SK-N-DZ (cell line): ENCODE measurements around the gene ASB3.
"Not testable (repeated sequence)": the region's sequence is repeated elsewhere in the genome, so short reads cannot be mapped to it uniquely, and the experiment has no call there.

Source experiments
- DNase-seq: peaks from one replicate; pipeline ENCODE4 v3.0.0-alpha.2; 2015; ENCODE audit warnings: low spot score

The ASB3 gene

GRCh38 chr2:53786352-53786704 lies 425 bp downstream of the ASB3 start:
- no peak for DNase-seq

GRCh38 chr2:53785366-53785765 lies 1.4 kb downstream of the ASB3 start:
- no peak for DNase-seq

GRCh38 chr2:53784436-53784835 lies 2.3 kb downstream of the ASB3 start:
- no peak for DNase-seq

GRCh38 chr2:53782676-53783075 lies 4.1 kb downstream of the ASB3 start:
- no peak for DNase-seq

GRCh38 chr2:53780056-53780455 lies 6.7 kb downstream of the ASB3 start:
- no peak for DNase-seq

- no peak for DNase-seq
Measured at GRCh38 chr2:53778536-53779162, 8.1 kb downstream of the ASB3 start.

GRCh38 chr2:53777134-53777533 lies 9.6 kb downstream of the ASB3 start:
- DNase-seq, result no peak

- no peak for DNase-seq
Measured at GRCh38 chr2:53770264-53770663, 16.5 kb downstream of the ASB3 start.

- DNase-seq, result no peak
Measured at GRCh38 chr2:53769318-53769945, 17.3 kb downstream of the ASB3 start.

GRCh38 chr2:53768242-53768542 lies 18.6 kb downstream of the ASB3 start:
- peak; percentile 53 for DNase-seq

- DNase-seq, result peak; percentile 86
Measured at GRCh38 chr2:53767405-53768241, 19.1 kb downstream of the ASB3 start, which contains the start of gene CHAC2. Gene CHAC2 (plus strand): TSS chr2:53767804. CDS start chr2:53767887, 83 bp downstream.

- DNase-seq, result no peak
Measured at GRCh38 chr2:53765767-53766166, 21.0 kb downstream of the ASB3 start.

GRCh38 chr2:53757206-53757605 lies 29.5 kb downstream of the ASB3 start:
- not testable (repeated sequence) for DNase-seq

GRCh38 chr2:53756644-53757043 lies 30.1 kb downstream of the ASB3 start:
- DNase-seq, result no peak

GRCh38 chr2:53755121-53755520 lies 31.6 kb downstream of the ASB3 start:
- DNase-seq, result no peak

- no peak for DNase-seq
Measured at GRCh38 chr2:53753041-53753440, 33.7 kb downstream of the ASB3 start.

- DNase-seq, result no peak
Measured at GRCh38 chr2:53752385-53752784, 34.4 kb downstream of the ASB3 start.

- DNase-seq, result no peak
Measured at GRCh38 chr2:53751728-53752127, 35.0 kb downstream of the ASB3 start.

GRCh38 chr2:53750041-53750768 lies 36.5 kb downstream of the ASB3 start:
- DNase-seq, result no peak

GRCh38 chr2:53744395-53745065 lies 42.2 kb downstream of the ASB3 start:
- no peak for DNase-seq

- DNase-seq, result peak; percentile 4
Measured at GRCh38 chr2:53740170-53740569, 46.6 kb downstream of the ASB3 start.

GRCh38 chr2:53739032-53739431 lies 47.7 kb downstream of the ASB3 start:
- DNase-seq, result no peak
